Gastrocnemius medialis (tissue), 4 donors: ENCODE results near the gene CNKSR2.

Experiments used
- POLR2A ChIP-seq, 2 donors: fragments of 450-650 bp; IDR thresholded peaks; one replicate each; pipeline ENCODE4 v1.6.1; 2017; ENCODE audit warnings: antibody characterized with exemption in 2 of 2, mild to moderate bottlenecking in 2 of 2, moderate library complexity in 2 of 2
- TF ChIP-seq, protein P1 (sequence below), 5 experiments: fragments of 450-650 bp in 3 of 5; fragments of 200-600 bp in 2 of 5; sonication (generic) in 2 of 5; IDR thresholded peaks in 4 of 5; conservative IDR thresholded peaks in 1 of 5; 1 replicate in 4 of 5; 2 replicates in 1 of 5; pipeline ENCODE4 v1.5.1; 2016 to 2019; ENCODE audit warnings: antibody characterized with exemption in 5 of 5, mild to moderate bottlenecking in 3 of 5, moderate library complexity in 3 of 5

DNA sequence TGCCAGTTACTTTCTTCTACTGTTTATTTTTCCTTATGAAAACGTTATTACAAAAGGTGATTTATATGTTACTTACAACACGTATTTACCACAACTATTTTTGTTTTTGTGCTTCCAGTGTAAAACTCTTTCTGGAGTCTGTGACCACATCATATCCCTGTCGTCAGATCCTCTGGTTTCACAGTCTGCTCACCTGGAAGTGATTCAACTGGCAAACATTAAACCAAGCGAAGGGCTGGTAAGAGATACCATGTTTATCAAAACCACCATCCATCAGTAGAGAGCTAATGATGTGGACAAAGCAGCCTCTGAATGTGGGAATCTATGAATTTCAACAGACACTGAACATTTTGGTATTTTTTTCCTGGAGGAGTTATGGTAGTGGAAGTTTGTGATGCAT lies 116.1 kb downstream of the CNKSR2 start:
- TF ChIP-seq, protein P1, sequence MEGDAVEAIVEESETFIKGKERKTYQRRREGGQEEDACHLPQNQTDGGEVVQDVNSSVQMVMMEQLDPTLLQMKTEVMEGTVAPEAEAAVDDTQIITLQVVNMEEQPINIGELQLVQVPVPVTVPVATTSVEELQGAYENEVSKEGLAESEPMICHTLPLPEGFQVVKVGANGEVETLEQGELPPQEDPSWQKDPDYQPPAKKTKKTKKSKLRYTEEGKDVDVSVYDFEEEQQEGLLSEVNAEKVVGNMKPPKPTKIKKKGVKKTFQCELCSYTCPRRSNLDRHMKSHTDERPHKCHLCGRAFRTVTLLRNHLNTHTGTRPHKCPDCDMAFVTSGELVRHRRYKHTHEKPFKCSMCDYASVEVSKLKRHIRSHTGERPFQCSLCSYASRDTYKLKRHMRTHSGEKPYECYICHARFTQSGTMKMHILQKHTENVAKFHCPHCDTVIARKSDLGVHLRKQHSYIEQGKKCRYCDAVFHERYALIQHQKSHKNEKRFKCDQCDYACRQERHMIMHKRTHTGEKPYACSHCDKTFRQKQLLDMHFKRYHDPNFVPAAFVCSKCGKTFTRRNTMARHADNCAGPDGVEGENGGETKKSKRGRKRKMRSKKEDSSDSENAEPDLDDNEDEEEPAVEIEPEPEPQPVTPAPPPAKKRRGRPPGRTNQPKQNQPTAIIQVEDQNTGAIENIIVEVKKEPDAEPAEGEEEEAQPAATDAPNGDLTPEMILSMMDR (IDR thresholded peaks at IDR 0.05 in 4 of 5, conservative IDR thresholded peaks at IDR 0.05 in 1 of 5) = no peak
- TF ChIP-seq POLR2A (IDR thresholded peaks at IDR 0.05) = no peak
